CD4-positive, alpha-beta T cell treated with Interferon gamma for 1 hour (primary cell): ENCODE measurements around the gene OR8A1.

Experiments used
- DNase-seq: peaks from one replicate; pipeline ENCODE4 v3.0.0-alpha.2; 2020

Gene OR8A1

GRCh38 chr11:124569697-124570096 is at the start of gene OR8A1:
TSS of gene OR8A1 (plus strand) at chr11:124569997. CDS start at chr11:124570120, 123 bp downstream.
- no peak for DNase-seq

GRCh38 chr11:124520550-124520854 is 49.3 kb upstream of the OR8A1 start:
- DNase-seq = no peak

GRCh38 chr11:124533626-124534025 is 36.2 kb upstream of the OR8A1 start:
- DNase-seq = no peak

GRCh38 chr11:124534051-124534450 is 35.7 kb upstream of the OR8A1 start:
- DNase-seq = no peak

- DNase-seq = no peak
Measured at GRCh38 chr11:124535552-124536232, 34.1 kb upstream of the OR8A1 start.

GRCh38 chr11:124536520-124536919 is 33.3 kb upstream of the OR8A1 start:
- no peak for DNase-seq

GRCh38 chr11:124538019-124538418 is 31.8 kb upstream of the OR8A1 start:
- DNase-seq = no peak

- no peak for DNase-seq
Measured at GRCh38 chr11:124541204-124541603, 28.6 kb upstream of the OR8A1 start.

GRCh38 chr11:124543145-124543544 is 26.7 kb upstream of the OR8A1 start:
- DNase-seq = no peak

GRCh38 chr11:124543554-124543953 is 26.2 kb upstream of the OR8A1 start, which contains the start of gene OR8B12:
TSS of gene OR8B12 (minus strand) at chr11:124543654. CDS start at chr11:124543654, 0 bp downstream.
- no peak for DNase-seq

- DNase-seq = no peak
Measured at GRCh38 chr11:124551189-124551588, 18.6 kb upstream of the OR8A1 start.

- no peak for DNase-seq
Measured at GRCh38 chr11:124551987-124552386, 17.8 kb upstream of the OR8A1 start.

- DNase-seq = no peak
Measured at GRCh38 chr11:124556828-124557227, 13.0 kb upstream of the OR8A1 start.

GRCh38 chr11:124570160-124570559 is 363 bp downstream of the OR8A1 start:
- DNase-seq = no peak

GRCh38 chr11:124577716-124578427 is 8.1 kb downstream of the OR8A1 start:
- no peak for DNase-seq

GRCh38 chr11:124578761-124579160 is 9.0 kb downstream of the OR8A1 start:
- DNase-seq = no peak

- DNase-seq = no peak
Measured at GRCh38 chr11:124581817-124582216, 12.0 kb downstream of the OR8A1 start.

GRCh38 chr11:124582565-124582964 is 12.8 kb downstream of the OR8A1 start:
- DNase-seq = no peak

GRCh38 chr11:124583781-124584180 is 14.0 kb downstream of the OR8A1 start:
- no peak for DNase-seq

- no peak for DNase-seq
Measured at GRCh38 chr11:124584681-124585372, 15.0 kb downstream of the OR8A1 start.

- peak; percentile 22 for DNase-seq
Measured at GRCh38 chr11:124586238-124586860, 16.6 kb downstream of the OR8A1 start.

GRCh38 chr11:124591430-124591829 is 21.6 kb downstream of the OR8A1 start:
- DNase-seq = no peak

- no peak for DNase-seq
Measured at GRCh38 chr11:124592627-124593026, 22.8 kb downstream of the OR8A1 start.

- DNase-seq = no peak
Measured at GRCh38 chr11:124595302-124595701, 25.5 kb downstream of the OR8A1 start.
